Vagina (tissue), 2 donors: Measurements from ENCODE around the gene RBM20. TPM values are rescaled to one million over a fixed set of nuclear protein-coding genes. Genes with fewer than 3 reads are reported as not detected.
A peak's percentile ranks its signal among the peaks of the same experiment; 100 is the strongest.
"Not testable (repeated sequence)": the region's sequence is repeated elsewhere in the genome, so short reads cannot be mapped to it uniquely, and the experiment has no call there.

Experiments used
- DNase-seq, 2 donors: peaks; one replicate each; pipeline ENCODE4 v3.0.0-alpha.2; 2017; ENCODE audit errors: extremely low spot score in 2 of 2
- H3K27ac ChIP-seq: fragments of 200-600 bp; sonication (generic); one replicate; pipeline ENCODE4 v1.5.1; 2019
- H3K27me3 ChIP-seq: fragments of 200-600 bp; sonication (generic); one replicate; pipeline ENCODE4 v1.5.1; 2019
- H3K36me3 ChIP-seq, 2 donors: fragments of 200-600 bp; sonication (generic); one replicate each; pipeline ENCODE4 v1.5.1; 2017 to 2019
- H3K4me1 ChIP-seq: fragments of 200-600 bp; sonication (generic); one replicate; pipeline ENCODE4 v1.5.1; 2019
- H3K4me3 ChIP-seq, 2 donors: fragments of 200-600 bp; sonication (generic); 1 replicate in 1 of 2; 2 replicates in 1 of 2; pipeline ENCODE4 v1.5.1; 2016 to 2019
- H3K9me3 ChIP-seq: fragments of 200-600 bp; sonication (generic); one replicate; pipeline ENCODE4 v1.5.1; 2019
- POLR2A ChIP-seq, 2 donors: fragments of 450-650 bp; IDR thresholded peaks; one replicate each; pipeline ENCODE4 v1.6.1; 2017; ENCODE audit warnings: antibody characterized with exemption in 2 of 2, mild to moderate bottlenecking in 2 of 2, moderate library complexity in 2 of 2
- POLR2AphosphoS5 ChIP-seq, 2 donors: sonication (generic); formaldehyde crosslinking; IDR thresholded peaks; one replicate each; pipeline ENCODE4 v1.9.0; 2017; ENCODE audit warnings: antibody characterized with exemption in 2 of 2, mild to moderate bottlenecking in 2 of 2, low read depth in 1 of 2; ENCODE audit not compliant: insufficient read depth in 1 of 2
- intact Hi-C: fragments of 100-400 bp; cut with DNase I; formaldehyde crosslinking; loops from one replicate; pipeline ENCODE4 v1.15.1; 2023
- total RNA-seq: library from RNA; depleted of rRNA; stranded (reverse); fragments of >200 nt; gene quantifications from one replicate; pipeline ENCODE4 v1.2.3, GENCODE V29; 2016
- TF ChIP-seq, protein P1 (sequence below), 3 experiments: fragments of 450-650 bp in 2 of 3; fragments of 200-600 bp in 1 of 3; sonication (generic) in 1 of 3; IDR thresholded peaks; one replicate each; pipeline ENCODE4 v1.5.1; 2017 to 2019; ENCODE audit warnings: antibody characterized with exemption in 3 of 3, mild to moderate bottlenecking in 2 of 3, moderate library complexity in 2 of 3

The RBM20 gene
- total RNA-seq, 1 donor from 2014 or later = 5.2 TPM

DNA sequence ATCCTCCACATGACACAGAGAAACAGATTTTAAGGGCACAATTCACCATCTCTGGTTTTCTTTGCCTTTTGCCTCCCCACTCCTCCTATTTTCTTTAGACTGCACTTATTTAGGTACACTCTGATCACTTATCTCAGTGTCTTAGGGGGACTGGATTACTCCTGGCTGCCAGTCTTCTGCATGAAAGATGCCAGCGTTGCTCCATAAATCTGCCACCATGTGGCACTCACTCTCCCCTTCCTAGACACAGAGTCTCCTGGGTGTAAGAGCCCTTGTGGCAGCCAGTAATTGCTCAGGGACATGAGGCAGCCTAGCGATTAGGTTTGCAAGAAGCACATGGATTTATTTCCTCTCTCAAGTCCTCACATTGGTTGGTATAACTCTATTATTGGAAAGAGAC, 34.5 kb upstream of the RBM20 start:
- H3K27me3 ChIP-seq = no peaks in the 10 kb centered on the region
- no peak overlapping the region for H3K4me3 ChIP-seq
- TF ChIP-seq POLR2A (IDR thresholded peaks at IDR 0.05) (no peak), POLR2AphosphoS5 (IDR thresholded peaks at IDR 0.05; ENCODE audit: insufficient read depth in 1 of 2, low read depth in 1 of 2) (no peak)
- TF ChIP-seq, protein P1, sequence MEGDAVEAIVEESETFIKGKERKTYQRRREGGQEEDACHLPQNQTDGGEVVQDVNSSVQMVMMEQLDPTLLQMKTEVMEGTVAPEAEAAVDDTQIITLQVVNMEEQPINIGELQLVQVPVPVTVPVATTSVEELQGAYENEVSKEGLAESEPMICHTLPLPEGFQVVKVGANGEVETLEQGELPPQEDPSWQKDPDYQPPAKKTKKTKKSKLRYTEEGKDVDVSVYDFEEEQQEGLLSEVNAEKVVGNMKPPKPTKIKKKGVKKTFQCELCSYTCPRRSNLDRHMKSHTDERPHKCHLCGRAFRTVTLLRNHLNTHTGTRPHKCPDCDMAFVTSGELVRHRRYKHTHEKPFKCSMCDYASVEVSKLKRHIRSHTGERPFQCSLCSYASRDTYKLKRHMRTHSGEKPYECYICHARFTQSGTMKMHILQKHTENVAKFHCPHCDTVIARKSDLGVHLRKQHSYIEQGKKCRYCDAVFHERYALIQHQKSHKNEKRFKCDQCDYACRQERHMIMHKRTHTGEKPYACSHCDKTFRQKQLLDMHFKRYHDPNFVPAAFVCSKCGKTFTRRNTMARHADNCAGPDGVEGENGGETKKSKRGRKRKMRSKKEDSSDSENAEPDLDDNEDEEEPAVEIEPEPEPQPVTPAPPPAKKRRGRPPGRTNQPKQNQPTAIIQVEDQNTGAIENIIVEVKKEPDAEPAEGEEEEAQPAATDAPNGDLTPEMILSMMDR (IDR thresholded peaks at IDR 0.05) = no peak
- H3K4me1 ChIP-seq = no peaks in the 10 kb centered on the region
- intact Hi-C loops = no loop called here
- DNase-seq = no peak
- peaks cover 0 to 16% of the 10 kb centered on the region in 2 donors for H3K36me3 ChIP-seq
- H3K9me3 ChIP-seq = no peaks in the 10 kb centered on the region
- H3K27ac ChIP-seq = no peak overlapping the region

DNA sequence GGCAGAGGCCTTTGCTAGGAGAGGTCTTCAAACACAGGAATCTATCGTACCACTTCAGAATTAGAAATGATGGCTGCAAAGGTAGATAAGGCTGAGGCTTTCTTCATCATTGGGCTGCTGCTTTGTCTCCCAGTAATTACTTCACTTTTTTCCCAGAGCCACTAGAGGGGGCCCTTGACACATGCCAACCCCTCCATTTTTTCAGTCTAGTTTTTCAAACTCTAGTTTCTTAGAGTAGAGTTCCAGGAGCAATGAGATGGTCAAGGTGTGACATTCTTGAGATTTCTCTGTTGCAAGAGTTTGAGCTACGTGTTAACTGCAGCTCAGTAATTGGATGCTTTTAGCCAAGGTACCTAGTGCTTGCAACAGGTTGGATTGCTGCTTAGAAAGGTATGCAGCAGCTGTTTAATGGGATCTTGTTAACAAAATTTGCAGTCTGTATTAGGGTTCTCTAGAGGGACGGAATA, 33.8 kb upstream of the RBM20 start:
- TF ChIP-seq, protein P1 (IDR thresholded peaks at IDR 0.05) = peak; percentile 39 to 55 (median 53)
- TF ChIP-seq POLR2AphosphoS5 (IDR thresholded peaks at IDR 0.05; ENCODE audit: insufficient read depth in 1 of 2, low read depth in 1 of 2) (no peak), POLR2A (IDR thresholded peaks at IDR 0.05) (no peak)
- no peaks in the 10 kb centered on the region for H3K27me3 ChIP-seq
- no peaks in the 10 kb centered on the region for H3K4me1 ChIP-seq
- peaks cover 0 to 8% of the 10 kb centered on the region in 2 donors for H3K36me3 ChIP-seq
- intact Hi-C loops = no loop called here
- no peaks in the 10 kb centered on the region for H3K9me3 ChIP-seq
- H3K27ac ChIP-seq = no peak overlapping the region
- no peak for DNase-seq
- H3K4me3 ChIP-seq = no peak overlapping the region

DNA sequence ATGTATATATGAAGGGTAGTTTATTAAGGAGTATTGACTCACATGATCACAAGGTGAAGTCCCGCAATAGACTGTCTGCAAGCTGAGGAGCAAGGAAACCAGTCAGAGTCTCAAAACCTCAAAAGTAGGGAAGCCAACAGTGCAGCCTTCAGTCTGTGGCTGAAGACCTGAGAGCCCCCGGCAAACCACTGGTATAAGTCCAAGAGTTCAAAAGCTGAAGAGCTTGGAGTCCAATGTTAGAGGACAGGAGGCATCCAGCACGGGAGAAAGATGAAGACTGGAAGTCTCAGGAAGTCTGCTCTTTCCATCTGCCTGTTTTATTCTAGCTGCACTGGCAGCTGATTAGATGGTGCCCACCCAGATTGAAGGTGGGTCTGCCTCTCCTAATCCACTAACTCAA, 33.4 kb upstream of the RBM20 start:
- H3K27ac ChIP-seq, H3K9me3 ChIP-seq, H3K27me3 ChIP-seq, H3K4me3 ChIP-seq, H3K36me3 ChIP-seq, intact Hi-C loops, DNase-seq, H3K4me1 ChIP-seq: not testable (repeated sequence)

DNA sequence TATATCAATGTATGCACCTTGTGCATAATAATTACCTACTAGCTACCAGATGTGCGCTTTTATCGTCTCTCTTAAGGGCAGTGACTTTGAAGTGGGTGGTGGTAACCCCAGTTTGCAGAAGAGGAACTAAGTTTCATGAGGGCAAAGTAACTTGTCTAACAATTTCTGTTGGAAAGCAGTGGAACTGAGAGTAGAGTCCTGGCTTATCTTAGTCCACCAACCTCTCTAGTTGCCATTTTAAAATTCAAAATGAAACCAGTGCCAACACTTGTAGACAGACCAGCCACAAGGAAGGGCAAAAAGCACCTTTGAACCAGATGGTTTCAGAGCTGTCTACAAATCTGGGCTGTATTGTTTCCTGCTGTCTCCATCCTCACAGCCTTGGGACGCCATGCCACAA, 32.0 kb upstream of the RBM20 start:
- DNase-seq = no peak
- Histone ChIP-seq H3K36me3 (no peaks in the 10 kb centered on the region), H3K4me1 (no peaks in the 10 kb centered on the region), H3K4me3 (no peak overlapping the region), H3K27ac (no peak overlapping the region), H3K9me3 (no peaks in the 10 kb centered on the region), H3K27me3 (no peaks in the 10 kb centered on the region)
- intact Hi-C loops = no loop called here
- TF ChIP-seq POLR2AphosphoS5 (IDR thresholded peaks at IDR 0.05; ENCODE audit: insufficient read depth in 1 of 2, low read depth in 1 of 2) (no peak), POLR2A (IDR thresholded peaks at IDR 0.05) (no peak)
- TF ChIP-seq, protein P1 (IDR thresholded peaks at IDR 0.05) = no peak

DNA sequence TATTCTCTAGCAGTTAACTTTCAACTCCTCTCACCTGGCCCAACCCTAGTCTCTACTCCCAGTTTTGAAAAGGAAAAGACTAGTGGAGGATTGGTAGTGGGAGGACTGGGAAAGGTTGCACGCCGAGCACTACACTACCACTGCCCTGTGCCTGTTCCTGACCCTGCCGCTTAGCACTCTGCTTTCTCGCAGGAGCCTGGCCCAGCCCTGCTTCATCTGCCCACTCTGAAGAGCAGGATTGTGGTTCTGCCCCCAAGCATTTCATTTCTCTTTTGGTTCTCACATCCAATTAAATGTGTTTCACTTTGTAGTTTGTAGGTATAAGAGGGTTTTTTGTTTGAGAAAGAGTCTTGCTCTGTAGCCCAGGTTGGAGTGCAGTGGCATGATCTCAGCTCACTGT, 31.5 kb upstream of the RBM20 start:
- no peaks in the 10 kb centered on the region for H3K36me3 ChIP-seq
- intact Hi-C loops = no loop called here
- no peaks in the 10 kb centered on the region for H3K9me3 ChIP-seq
- no peak for DNase-seq
- H3K4me1 ChIP-seq = no peaks in the 10 kb centered on the region
- H3K27ac ChIP-seq = no peak overlapping the region
- no peak overlapping the region for H3K4me3 ChIP-seq
- TF ChIP-seq POLR2A (IDR thresholded peaks at IDR 0.05) = no peak
- TF ChIP-seq POLR2AphosphoS5 (IDR thresholded peaks at IDR 0.05; ENCODE audit: insufficient read depth in 1 of 2, low read depth in 1 of 2) = no peak
- TF ChIP-seq, protein P1 (IDR thresholded peaks at IDR 0.05) = no peak
- H3K27me3 ChIP-seq = no peaks in the 10 kb centered on the region
